HUES48 (cell line): ENCODE results near the gene PIEZO1.
"Not testable (repeated sequence)": the region's sequence is repeated elsewhere in the genome, so short reads cannot be mapped to it uniquely, and the experiment has no call there.

Experiments
- H3K27ac ChIP-seq: one replicate; pipeline ENCODE4 v1.7.0; 2013; ENCODE audit warnings: low read depth, low read length, inconsistent platforms
- H3K27me3 ChIP-seq: 2 replicates; pipeline ENCODE4 v1.6.1; 2013; ENCODE audit warnings: mild to moderate bottlenecking, low read length; ENCODE audit not compliant: control insufficient read depth, insufficient read depth
- H3K36me3 ChIP-seq: 2 replicates; pipeline ENCODE4 v1.6.1; 2013; ENCODE audit warnings: low read length; ENCODE audit not compliant: control insufficient read depth, insufficient read depth
- H3K4me1 ChIP-seq: 2 replicates; pipeline ENCODE4 v1.6.1; 2013; ENCODE audit warnings: mild to moderate bottlenecking, low read length; ENCODE audit not compliant: control insufficient read depth, insufficient read depth
- H3K4me3 ChIP-seq: 2 replicates; pipeline ENCODE4 v1.5.1; 2013; ENCODE audit warnings: mild to moderate bottlenecking, low read depth, low read length
- H3K9ac ChIP-seq: 2 replicates; pipeline ENCODE4 v1.6.1; 2013; ENCODE audit warnings: mild to moderate bottlenecking, low read depth, low read length, moderate library complexity
- H3K9me3 ChIP-seq: 2 replicates; pipeline ENCODE4 v1.6.1; 2013; ENCODE audit warnings: low read length; ENCODE audit not compliant: control insufficient read depth, insufficient read depth

Gene PIEZO1

DNA sequence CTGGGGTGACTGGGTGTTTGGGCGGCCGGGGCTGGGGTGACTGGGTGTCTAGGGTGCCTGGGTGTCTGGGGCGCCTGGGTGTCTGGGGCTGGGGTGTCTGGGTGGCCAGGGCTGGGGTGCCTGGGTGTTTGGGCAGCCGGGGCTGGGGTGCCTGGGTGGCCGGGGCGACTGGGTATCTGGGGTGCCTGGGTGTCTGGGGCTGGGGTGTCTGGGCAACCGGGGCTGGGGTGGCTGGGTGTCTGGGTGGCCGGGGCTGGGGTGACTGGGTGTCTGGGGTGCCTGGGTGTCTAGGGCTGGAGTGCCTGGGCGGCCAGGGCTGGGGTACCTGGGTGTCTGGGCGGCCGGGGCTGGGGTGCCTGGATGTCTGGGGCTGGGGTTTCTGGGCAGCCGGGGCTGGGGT lies 40.1 kb upstream of the PIEZO1 start:
- no peaks in the 10 kb centered on the region for H3K4me1 ChIP-seq
- H3K9ac ChIP-seq = no peak overlapping the region
- no peak overlapping the region for H3K4me3 ChIP-seq
- H3K9me3 ChIP-seq = no peaks in the 10 kb centered on the region
- no peak overlapping the region for H3K27ac ChIP-seq
- peaks cover 12% of the 10 kb centered on the region; the same call in 1 of the 2 replicates for H3K36me3 ChIP-seq
- H3K27me3 ChIP-seq = no peaks in the 10 kb centered on the region

DNA sequence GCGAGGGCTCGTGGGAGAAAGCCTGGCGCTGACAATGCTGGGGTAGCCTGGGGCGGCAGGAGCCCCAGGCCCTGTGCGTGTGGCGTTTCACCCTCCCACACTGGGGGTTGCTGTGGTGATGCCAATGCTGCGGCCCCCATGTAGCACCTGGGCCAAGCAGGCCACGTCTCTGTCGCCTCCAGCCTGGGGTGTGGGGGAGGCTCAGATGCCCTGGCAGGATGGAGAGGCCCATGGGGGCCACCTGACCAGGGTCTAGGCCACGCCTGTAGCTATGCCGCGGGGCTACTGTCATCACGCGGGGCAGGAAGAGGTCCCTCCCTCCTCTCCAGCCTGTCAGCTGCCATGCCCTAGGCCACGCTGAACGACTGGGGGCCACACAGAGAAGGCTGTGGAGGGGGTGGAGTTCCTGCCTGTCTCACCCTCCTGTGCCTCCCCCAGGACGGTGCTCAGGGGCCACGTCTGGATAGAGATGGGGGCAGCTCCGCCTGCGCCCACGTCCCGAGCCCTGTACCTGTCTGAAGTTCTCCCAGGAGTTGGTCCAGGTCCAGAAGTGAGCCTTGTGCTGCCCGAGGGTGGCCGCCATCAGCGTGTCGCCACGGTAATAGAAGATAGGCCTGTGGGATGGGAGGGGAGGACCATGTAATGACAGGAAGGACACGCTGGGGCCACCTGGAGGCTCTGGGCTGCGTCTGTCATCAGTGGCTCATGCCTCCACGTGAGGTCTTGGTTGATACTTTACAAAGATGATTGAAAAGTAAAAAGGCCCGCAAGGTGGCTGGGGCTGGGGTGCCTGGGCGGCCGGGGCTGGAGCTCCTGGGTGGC lies 39.4 kb upstream of the PIEZO1 start:
- Histone ChIP-seq H3K9ac (no peak overlapping the region), H3K4me1 (no peaks in the 10 kb centered on the region), H3K36me3 (peaks cover 12% of the 10 kb centered on the region; the same call in 1 of the 2 replicates), H3K27me3 (no peaks in the 10 kb centered on the region), H3K27ac (no peak overlapping the region), H3K4me3 (no peak overlapping the region), H3K9me3 (no peaks in the 10 kb centered on the region)

DNA sequence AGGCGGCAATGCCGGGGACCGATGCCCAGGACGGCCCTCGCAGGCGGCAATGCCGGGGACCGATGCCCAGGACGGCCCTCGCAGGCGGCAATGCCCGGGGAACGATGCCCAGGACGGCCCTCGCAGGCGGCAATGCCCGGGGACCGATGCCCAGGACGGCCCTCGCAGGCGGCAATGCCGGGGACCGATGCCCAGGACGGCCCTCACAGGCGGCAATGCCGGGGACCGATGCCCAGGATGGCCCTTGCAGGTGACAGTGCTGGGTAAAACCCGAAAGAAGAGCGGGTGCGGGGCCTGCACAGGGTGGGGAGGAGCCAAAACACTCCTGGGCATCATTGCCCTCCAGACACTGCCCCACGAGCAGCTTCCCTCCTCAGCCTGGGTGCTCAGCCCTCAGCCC lies 38.6 kb upstream of the PIEZO1 start:
- H3K4me3 ChIP-seq, H3K9ac ChIP-seq, H3K27me3 ChIP-seq, H3K9me3 ChIP-seq, H3K4me1 ChIP-seq, H3K27ac ChIP-seq: not testable (repeated sequence)
- H3K36me3 ChIP-seq = peaks cover 12% of the 10 kb centered on the region; the same call in 1 of the 2 replicates

DNA sequence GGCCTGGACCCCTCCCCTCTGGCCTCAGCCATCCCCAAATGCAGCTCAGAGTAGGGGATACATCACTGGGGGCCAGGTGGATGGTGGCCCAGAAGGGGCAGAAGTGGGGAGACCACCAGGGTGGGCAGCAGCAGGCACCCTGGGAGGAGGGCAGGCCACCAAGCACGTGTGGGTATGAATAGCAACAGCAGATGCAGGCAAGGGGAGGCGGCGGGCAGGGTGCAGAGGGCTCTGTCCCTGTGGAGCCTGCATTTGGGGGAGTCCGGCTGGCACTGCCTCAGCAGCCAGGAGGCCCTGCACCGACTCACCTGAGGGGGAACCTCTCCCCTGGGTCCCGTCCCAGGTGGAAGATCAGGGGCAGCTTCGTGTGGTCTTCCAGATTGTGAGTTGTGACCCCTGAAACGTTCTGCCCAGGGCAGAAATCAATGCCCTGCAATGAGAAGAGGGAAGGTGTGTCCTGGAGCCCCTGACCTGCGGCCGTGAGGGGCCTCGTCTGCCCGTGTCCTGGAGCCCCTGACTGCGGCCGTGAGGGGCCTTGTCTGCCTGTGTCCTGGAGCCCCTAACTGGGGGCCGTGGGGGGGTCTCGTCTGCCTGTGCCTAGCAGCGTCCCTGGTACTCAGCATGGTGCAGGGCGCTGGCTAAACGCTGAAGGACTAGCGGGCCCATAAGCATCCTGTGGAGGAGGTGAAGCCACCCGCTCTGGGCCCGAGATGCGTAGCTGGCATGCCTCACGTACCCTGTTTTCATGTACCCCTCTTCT lies 37.4 kb upstream of the PIEZO1 start:
- Histone ChIP-seq H3K9me3 (no peaks in the 10 kb centered on the region), H3K27me3 (no peaks in the 10 kb centered on the region), H3K36me3 (peaks cover 12% of the 10 kb centered on the region; the same call in 1 of the 2 replicates), H3K4me3 (no peak overlapping the region), H3K27ac (no peak overlapping the region), H3K9ac (no peak overlapping the region), H3K4me1 (no peaks in the 10 kb centered on the region)

DNA sequence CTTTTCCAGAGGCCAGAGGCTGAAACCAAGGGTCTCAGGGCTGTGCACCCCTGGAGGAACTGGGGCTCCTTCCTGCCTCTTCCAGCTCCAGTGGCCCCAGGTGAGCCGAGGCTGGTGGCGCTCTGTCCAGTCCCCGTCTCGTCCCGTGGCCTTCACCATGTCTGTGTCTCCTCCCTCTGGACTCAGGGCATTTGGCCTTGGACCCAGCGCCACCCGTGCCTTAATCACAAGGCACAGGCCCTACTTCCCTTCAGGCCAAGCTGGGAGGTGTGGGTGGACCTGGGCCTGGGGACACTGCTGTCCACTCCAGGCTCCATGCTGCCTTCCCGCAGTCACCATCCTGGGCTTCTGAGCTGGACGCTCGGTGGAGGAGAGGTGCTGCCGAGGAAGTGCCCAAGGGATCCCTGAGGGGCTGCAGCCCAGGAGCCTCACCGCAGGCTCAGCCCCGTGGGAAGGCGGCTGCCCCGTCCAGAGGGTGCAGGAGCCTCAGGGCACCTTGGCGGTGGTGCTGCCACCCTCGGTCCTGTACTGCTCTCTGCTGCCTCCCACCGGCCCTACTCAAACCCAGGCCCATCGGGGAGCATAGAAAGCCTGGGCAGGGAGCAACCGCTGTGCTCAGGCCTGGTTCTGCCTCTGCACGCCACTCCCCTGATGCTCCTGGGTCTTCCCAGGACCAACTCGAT lies 36.3 kb upstream of the PIEZO1 start:
- no peaks in the 10 kb centered on the region for H3K27me3 ChIP-seq
- H3K9me3 ChIP-seq = no peaks in the 10 kb centered on the region
- H3K27ac ChIP-seq = no peak overlapping the region
- H3K36me3 ChIP-seq = peaks cover 9% of the 10 kb centered on the region; the same call in 1 of the 2 replicates
- H3K9ac ChIP-seq = no peak overlapping the region
- H3K4me3 ChIP-seq = no peak overlapping the region
- no peaks in the 10 kb centered on the region for H3K4me1 ChIP-seq

DNA sequence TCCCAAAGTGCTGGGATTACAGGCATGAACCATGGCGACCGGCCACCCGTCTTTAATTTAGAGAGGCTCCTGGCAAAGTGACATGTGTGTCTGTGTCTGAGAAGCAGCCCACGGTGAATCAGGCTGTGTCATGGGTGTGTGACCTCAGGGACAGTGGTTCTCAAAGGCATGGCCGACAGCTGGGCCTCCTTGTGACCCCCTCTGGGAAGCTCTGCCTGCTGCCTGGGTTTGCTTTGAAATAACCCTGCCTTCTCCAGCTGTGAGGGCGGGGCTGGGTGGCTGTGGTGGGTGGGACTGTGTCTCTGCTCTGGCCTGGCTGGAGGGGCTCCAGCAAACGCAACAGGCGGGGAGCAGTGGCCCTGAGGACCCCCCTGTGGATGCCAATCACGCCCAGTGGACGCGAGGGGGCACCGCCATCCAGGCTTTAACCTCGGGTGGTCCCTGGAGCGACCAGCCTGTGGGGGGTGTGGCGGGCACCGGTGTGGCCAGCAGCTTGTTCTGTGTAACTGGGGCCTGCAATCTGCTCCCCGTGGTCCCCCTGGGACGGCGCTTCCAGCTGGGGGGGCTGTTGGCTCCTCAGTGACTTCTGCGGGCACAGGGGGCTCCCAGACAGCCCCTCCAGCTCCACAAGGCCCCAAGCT lies 35.5 kb upstream of the PIEZO1 start:
- Histone ChIP-seq H3K9ac (no peak overlapping the region), H3K36me3 (peaks cover 9% of the 10 kb centered on the region; the same call in 1 of the 2 replicates), H3K9me3 (no peaks in the 10 kb centered on the region), H3K27ac (no peak overlapping the region), H3K4me3 (no peak overlapping the region), H3K27me3 (no peaks in the 10 kb centered on the region), H3K4me1 (no peaks in the 10 kb centered on the region)

DNA sequence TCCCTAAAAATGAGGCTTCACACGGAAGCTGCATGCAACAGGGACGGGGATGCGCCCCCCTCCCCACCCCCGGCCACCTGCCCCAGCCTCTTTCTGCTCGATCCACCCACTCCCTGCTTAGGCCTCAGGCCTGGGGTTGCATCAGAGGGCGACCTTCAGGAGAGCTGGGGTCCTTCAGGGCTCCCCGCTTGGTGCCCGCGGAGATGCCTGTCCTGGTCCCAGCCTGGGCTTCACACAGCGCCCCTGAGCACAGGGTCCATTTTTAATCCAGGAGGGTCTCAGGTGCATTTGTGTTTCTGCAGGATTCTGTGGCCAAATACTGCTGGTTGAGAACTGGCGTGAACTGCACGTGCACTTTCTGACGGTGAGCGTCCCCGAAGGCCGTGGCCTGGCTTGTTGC lies 34.1 kb upstream of the PIEZO1 start:
- no peaks in the 10 kb centered on the region for H3K27me3 ChIP-seq
- no peaks in the 10 kb centered on the region for H3K4me1 ChIP-seq
- H3K9me3 ChIP-seq = no peaks in the 10 kb centered on the region
- no peak overlapping the region for H3K9ac ChIP-seq
- no peak overlapping the region for H3K4me3 ChIP-seq
- H3K36me3 ChIP-seq = peaks cover 9% of the 10 kb centered on the region; the same call in 1 of the 2 replicates
- H3K27ac ChIP-seq = no peak overlapping the region

DNA sequence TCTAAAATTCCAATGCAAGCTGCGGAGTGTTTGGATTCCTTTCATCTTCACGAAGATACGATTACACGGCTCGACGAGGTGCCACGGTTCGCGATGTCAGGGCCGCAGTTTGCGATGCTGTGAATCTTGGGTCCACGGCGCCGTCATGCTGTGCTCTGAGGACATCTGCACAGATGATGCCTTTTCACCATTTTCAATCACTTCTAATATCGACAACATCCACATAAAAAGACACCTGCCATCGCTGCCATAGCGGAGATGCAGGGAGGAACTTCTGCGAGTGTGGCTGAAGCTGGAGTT lies 33.5 kb upstream of the PIEZO1 start:
- Histone ChIP-seq H3K27me3 (no peaks in the 10 kb centered on the region), H3K27ac (no peak overlapping the region), H3K4me1 (no peaks in the 10 kb centered on the region; the same call in 1 of the 2 replicates), H3K36me3 (peaks cover 9% of the 10 kb centered on the region; the same call in 1 of the 2 replicates), H3K9me3 (no peaks in the 10 kb centered on the region), H3K9ac (no peak overlapping the region), H3K4me3 (no peak overlapping the region)

DNA sequence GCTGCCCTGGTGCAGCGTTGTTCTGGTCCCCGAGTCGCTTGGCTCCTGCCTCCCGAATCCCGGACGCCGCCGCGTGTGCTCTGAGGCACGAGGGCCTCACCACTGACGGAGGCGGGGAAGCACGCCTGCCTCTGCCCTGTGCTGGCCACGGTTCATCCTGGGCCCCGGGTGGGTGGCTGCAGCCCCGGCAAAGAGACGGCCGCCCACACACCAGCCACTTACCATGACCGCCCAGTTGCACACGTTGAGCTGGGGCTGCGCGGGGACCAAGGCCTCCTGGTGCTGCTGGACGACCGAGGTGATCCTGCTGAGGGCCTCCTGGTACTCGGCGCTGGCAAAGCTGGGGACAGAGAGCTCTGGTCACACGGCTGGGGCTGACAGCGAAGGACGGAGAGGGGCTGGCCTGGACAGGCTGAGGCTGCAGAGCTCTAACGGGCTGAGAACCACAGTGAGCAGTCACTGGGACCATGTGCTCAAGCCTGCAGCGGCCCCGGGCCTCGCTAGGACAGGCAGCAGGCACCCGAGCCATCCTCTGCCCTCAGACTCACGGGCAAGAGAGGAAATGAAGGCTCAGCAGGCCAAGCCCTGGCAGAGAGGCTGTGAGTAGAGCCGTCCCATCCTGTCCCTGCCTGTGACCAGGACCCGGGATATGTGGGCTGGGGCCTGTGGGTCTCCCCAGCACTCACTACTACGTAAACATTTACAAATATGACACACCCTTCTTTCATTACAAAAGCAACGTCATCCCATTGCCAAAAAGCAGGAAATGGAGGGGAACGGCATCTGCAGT lies 33.0 kb upstream of the PIEZO1 start:
- Histone ChIP-seq H3K4me1 (no peaks in the 10 kb centered on the region; the same call in 1 of the 2 replicates), H3K27ac (no peak overlapping the region), H3K9ac (no peak overlapping the region)

More for the DNA sequence above, 33.0 kb upstream of the PIEZO1 start:
- H3K9me3 ChIP-seq = no peaks in the 10 kb centered on the region
- H3K27me3 ChIP-seq = no peaks in the 10 kb centered on the region
- peaks cover 9% of the 10 kb centered on the region; the same call in 1 of the 2 replicates for H3K36me3 ChIP-seq
- no peak overlapping the region for H3K4me3 ChIP-seq
